ES-I3 (cell line): ENCODE measurements around the gene CTBP2.

Experiments used
- H3K36me3 ChIP-seq: 2 replicates; pipeline ENCODE4 v1.6.1; 2013; ENCODE audit warnings: mild to moderate bottlenecking, low read length, control low read depth, moderate library complexity; ENCODE audit not compliant: insufficient read depth
- H3K4me1 ChIP-seq: 2 replicates; pipeline ENCODE4 v1.6.1; 2013; ENCODE audit warnings: mild to moderate bottlenecking, control low read depth, low read length; ENCODE audit not compliant: insufficient read depth
- H3K9ac ChIP-seq: 2 replicates; pipeline ENCODE4 v1.6.1; 2013; ENCODE audit warnings: low read depth, mild to moderate bottlenecking, low read length, moderate library complexity
- H3K9me3 ChIP-seq: 2 replicates; pipeline ENCODE4 v1.6.1; 2013; ENCODE audit warnings: mild to moderate bottlenecking, low read length, moderate library complexity; ENCODE audit not compliant: control insufficient read depth, insufficient read depth

The CTBP2 gene

DNA sequence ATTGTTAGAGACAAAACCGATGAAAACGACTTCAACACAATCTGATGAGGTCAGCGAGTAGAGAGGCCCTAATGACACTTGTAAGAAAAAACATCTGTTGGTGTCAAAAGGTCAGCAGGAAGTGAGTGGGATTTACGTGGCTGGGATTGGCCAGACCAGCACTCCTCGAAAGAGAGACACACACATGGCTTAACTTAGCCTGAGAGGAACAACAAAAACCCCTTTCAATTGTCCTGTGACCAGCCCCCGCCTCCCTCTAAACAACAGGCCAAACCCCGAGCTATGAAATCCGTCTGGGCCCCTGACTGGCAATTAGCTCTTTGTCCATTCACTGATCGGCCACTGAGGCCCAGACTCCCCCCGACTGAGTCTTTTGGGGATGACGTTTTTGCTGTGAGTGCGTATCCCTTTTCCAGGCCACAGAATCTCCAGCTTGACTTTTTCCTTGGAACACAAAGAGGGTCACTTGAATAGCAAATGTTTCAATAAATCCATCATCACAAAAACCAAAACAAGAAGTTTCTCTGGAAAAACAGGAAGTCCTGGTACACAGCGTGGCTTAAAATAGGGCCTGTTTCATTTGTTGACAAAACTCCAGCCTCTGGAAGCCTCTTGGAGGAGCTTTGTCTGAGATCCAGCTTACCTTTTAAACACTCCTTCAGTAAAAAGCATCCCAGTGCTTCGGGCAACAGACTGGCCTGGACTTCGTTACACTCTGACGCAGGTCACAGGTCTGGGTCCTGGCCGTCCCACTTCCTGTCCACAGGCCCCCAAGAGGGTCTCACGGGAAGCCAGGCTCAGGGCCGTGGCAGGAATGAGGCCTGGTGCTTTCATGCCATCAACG, 103.0 kb downstream of the CTBP2 start:
- H3K9me3 ChIP-seq, result no peaks in the 10 kb centered on the region
- H3K4me1 ChIP-seq, result no peaks in the 10 kb centered on the region; the same call in 1 of the 2 replicates
- H3K36me3 ChIP-seq, result peaks cover 8% of the 10 kb centered on the region
- H3K9ac ChIP-seq, result no peak overlapping the region

DNA sequence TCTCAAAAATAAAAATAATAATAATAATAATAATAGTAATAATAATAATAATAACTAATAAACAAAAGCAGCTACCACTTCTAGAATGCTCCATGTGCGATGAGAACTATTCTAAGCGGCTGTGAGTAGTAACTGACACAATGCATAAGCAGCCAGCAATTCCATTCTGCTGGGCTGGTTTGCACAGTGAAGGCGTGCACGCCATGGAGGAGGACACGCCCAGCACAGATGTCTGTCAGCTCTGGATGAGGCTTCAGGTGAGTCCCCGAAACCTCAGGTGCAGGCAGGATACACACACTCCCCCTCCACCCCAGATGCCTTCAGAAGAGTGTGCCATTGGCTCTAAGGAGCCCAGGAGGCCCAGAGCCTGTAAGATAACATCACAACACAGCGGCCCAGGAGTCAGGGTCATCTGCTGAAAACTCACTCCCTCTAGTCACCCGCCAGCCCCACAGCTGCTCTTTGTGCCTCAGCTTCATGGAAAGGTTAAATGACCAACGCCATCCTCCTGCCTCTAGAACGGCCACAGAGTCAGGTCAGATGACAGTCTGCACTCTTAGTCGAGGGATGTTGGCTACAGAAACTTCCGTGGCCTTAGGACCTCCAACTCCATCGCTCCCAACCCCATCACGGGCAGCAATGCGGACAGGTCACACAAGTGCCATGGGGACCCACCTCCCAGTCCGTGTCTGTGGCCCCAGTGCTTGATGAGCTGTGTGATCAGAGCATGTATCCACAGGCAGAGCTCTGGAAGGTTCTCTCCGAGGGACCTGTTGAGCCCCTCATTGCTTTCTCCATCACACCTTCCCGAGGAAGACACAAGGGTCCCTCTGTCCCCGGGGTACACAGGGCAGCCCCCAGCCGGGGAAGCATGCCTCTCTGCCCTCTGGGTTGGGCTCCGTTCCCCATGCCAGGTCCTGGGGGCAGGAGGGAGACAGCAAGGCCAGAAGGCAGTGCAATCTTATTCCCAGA, 103.9 kb downstream of the CTBP2 start:
- Histone ChIP-seq H3K36me3 (peaks cover 8% of the 10 kb centered on the region), H3K4me1 (no peaks in the 10 kb centered on the region; the same call in 1 of the 2 replicates), H3K9me3 (no peaks in the 10 kb centered on the region), H3K9ac (no peak overlapping the region)

DNA sequence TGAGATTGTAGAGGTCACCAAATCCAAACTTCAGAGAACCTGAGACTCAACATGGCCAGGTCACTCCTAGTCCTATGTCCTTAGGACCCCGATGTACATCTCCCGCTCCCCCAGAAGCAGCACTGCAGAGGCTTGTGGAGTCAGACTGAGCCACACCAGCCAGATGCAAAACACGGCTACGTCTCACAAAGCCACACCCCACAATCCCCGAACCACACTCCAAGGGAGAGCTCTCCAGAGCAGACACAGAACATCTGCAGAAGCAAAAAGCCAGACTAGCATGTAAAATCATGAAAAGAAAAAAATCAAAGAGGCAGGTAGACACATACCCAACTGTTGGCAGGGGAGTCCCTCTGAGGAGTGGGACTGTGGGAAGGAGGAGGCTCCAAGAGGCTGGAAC, 104.9 kb downstream of the CTBP2 start:
- Histone ChIP-seq H3K4me1 (peaks cover 5% of the 10 kb centered on the region), H3K36me3 (peaks cover 8% of the 10 kb centered on the region), H3K9me3 (no peaks in the 10 kb centered on the region), H3K9ac (no peak overlapping the region)

DNA sequence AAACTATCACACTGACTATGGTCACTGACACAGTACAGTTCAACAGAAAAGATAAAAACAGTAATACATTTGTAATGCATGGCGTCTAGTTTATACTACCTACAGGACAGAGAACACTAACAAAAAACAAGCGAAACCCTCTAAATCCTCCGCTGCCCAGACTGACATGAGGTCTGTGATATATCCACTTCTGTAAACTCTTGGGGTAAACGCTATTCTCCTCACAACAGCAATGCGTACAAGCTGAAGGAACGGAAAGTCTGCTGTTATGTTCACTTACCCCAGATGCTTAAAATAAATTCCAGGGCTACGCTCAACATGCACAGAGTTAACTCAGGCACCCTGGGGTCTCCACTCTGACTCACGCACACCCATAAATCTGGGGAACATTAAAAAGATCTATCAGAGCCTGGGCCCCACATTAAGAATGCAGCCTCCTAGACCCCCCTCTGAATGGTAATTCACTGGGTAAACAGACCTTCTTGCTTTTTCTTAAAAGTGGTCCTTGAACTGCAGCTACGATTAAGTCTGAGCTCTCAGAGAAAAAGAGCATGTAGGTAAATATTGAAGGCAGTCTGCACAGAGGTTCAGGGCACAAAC, 105.6 kb downstream of the CTBP2 start:
- Histone ChIP-seq H3K9ac (no peak overlapping the region), H3K9me3 (no peaks in the 10 kb centered on the region), H3K4me1 (peaks cover 5% of the 10 kb centered on the region)

DNA sequence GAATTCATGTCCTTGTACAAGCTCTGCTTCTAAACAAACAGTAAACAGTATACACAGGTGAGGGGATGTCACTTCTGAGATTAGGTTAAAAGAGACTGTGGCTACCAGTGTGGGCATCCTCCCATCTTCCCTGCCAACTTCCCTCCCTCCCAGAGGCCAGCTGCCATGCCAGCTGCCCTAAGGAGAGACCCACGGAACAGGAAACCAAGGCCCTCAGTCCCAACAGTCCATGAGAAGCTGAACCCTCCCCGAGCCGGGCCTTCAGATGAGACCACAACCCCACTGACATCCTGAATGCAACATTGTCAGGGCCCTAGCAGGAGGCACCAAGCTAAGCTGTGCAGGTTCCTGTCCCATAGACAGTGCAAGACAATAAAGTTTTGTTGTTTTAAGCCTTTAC, 106.1 kb downstream of the CTBP2 start:
- no peaks in the 10 kb centered on the region for H3K9me3 ChIP-seq
- H3K4me1 ChIP-seq, result peaks cover 8% of the 10 kb centered on the region
- H3K36me3 ChIP-seq, result peaks cover 8% of the 10 kb centered on the region
- no peak overlapping the region for H3K9ac ChIP-seq

More for the DNA sequence above, 105.6 kb downstream of the CTBP2 start:
- H3K36me3 ChIP-seq, result peaks cover 8% of the 10 kb centered on the region

DNA sequence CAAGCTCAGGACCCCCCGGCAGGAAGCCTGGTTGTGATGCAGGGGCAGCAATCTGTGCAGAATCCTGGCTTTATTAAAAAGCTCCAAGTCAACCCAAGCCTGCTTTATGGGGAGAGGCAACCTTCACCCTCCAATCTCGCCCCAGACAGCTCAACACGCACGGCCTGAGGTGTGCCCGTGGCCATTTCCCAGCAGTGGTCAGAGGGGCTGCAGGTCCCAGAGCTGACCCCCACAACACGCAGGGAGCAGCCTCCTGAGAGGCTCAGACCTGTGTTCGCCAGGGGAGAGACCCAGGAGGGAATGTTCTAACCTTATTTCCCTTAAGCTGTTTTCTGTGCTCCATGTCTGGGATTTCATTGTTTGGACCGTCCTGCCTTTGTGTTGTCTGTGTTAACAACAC, 108.2 kb downstream of the CTBP2 start:
- Histone ChIP-seq H3K9me3 (no peaks in the 10 kb centered on the region), H3K36me3 (peaks cover 6% of the 10 kb centered on the region), H3K9ac (no peak overlapping the region), H3K4me1 (peaks cover 27% of the 10 kb centered on the region)

DNA sequence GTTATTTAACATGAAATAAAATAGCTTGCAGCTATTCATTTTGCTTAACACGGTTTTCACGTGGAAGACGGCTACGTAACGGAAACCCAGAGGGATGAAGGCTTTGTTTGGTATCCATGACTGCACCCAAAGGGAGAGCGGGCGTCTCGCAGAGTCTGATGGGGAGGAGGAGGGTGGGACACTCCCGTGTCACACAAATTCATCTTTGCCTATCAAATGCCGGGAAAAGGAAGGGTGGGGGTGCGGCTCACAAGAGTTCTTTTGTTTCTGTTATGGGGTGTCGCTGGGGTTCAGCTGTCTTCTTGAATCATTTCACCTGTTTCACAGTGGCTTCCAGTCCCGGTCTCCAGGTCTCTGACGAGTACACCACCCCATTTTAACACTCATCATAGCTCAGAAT, 110.0 kb downstream of the CTBP2 start:
- Histone ChIP-seq H3K9me3 (no peaks in the 10 kb centered on the region), H3K36me3 (peaks cover 3% of the 10 kb centered on the region), H3K9ac (no peak overlapping the region), H3K4me1 (peaks cover 43% of the 10 kb centered on the region)

DNA sequence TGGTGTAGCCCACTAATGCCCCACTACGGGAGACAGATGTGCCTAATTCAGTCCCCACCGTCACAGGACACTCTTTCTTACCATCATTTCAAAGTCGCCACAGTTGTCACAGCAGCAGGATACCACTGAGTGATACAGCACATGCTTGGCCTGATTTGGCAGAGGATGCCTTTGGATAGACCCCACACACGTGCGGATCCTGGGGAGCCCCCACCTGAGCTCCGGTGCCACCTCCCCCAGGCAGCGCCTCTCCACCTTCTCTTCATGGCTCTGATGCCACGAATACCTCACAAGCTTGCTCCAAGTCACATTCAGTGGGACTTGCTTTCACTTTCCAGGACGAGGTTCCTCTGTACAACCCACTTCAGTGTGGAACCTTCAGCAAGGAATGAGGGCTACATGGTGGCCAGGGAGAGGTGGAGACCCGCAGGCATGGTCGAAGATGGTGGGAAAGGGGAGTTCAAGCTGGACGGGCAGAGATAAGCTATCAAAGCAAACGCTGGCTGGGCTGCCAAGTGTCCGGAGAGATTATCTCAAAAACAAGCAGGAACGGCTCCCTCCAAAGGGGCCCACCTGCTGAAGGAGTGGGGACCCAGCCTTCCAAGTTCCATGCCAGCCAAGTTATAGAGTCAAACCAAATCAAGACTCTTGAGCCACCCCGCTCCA, 111.0 kb downstream of the CTBP2 start:
- Histone ChIP-seq H3K36me3 (peaks cover 3% of the 10 kb centered on the region), H3K4me1 (peaks cover 53% of the 10 kb centered on the region)

DNA sequence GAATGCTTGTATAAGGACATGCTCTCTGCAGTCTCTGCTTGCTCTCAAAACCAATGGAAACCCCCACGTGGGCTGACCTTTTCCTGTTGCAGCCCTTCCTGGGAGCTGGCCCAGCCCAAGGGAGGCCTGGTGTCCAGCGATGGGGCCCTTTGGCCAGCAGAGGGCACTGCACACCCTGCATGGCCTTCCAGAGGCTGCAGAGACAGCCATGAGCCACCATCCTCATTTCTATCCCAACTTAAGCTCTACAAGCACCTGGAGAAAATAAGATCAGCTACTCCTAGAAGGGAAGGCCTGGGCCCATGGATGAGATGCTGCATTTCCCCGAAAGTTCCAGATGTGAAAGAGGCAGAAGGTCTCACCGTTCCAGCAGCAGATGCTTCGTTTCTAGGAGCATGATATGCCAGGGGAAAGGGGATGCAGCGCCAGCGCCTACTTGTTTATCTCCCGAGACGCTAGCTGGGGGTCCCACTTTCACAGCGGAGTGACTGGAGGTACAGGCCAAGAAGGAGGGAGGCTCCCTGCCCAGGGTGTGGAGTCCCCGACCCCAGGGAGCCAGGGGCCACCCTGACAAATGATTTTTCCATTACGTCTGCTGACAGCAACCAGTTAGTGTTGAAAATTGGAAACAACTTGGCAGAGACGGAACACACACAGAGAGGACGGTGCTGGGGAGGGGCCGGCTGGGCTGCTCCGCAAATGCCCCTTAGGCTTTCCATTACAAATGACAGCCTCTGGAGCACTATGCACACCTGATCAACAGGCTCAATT, 112.1 kb downstream of the CTBP2 start:
- Histone ChIP-seq H3K36me3 (peaks cover 3% of the 10 kb centered on the region), H3K9me3 (no peaks in the 10 kb centered on the region), H3K4me1 (peaks cover 56% of the 10 kb centered on the region), H3K9ac (no peak overlapping the region)

More for the DNA sequence above, 111.0 kb downstream of the CTBP2 start:
- Histone ChIP-seq H3K9me3 (no peaks in the 10 kb centered on the region), H3K9ac (no peak overlapping the region)

DNA sequence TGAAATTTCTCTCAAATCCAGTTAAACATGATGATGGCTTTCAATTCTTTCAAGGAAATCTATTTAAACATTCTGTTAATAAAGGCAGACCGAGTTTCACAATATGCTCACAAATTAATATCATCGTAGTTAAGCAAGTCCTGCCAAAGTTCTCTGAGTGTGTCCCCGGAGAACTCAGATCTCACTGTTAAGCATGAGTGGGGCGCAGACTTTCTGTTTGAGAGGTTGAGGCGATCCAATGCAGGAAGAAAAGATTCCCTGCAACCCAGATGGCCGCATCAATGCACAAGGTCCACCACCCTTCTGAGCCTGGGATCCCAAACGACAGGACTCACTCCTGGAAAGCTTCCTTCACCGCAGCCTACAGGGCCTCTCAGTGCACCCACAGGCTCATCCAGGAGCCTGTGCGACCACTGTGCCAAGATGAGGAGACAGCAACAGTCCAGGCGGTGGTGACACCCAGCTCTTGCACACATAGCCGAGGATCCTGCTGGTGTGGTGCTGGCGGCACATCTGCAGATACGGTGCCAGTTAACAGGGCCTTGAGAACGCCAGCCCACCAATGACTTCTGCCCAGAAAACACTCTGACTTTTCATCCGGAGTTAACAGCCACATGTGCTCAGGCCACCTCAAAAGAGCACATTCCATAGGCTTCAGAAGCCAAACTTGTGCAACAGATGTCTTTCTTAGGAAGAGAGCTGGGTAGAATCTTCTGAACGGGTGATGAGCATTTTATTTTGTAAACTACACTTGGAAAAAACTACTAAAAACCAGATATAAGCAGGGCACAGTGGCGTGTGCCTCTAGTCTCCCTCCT, 116.3 kb downstream of the CTBP2 start:
- Histone ChIP-seq H3K4me1 (peaks cover 78% of the 10 kb centered on the region), H3K36me3 (peaks cover 3% of the 10 kb centered on the region; the same call in 1 of the 2 replicates), H3K9ac (no peak overlapping the region), H3K9me3 (no peaks in the 10 kb centered on the region)

DNA sequence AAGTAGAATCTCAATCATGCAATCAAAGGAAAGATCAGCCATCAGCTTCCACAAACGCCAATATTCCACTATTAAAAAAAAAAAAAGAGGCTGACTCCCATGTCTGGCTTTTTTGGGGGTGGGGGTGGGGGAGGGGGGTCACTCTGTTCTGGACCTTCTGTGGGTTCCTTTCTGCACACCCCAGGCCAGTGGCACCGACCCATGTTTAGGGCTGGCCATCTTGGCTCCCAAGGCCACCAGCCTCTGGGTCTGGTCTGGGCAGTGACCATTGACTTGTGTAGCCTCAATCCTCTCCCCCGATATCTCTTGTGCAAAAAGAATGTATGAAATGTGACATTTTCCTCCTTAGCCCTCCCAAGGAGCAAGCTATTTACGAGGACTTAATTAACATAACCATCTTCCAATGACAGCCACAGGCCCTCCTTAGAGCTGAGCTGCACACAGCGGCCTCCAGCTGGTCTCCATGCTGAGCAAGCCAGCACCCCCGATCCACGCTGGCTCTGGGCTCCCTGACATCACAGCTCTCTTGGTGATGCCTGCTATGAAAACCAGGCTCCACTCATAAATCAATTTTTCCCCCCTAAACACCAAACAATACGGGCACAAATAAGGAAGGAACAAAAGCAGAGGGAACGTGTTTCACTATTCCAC, 118.4 kb downstream of the CTBP2 start:
- H3K36me3 ChIP-seq, result peaks cover 9% of the 10 kb centered on the region
- no peaks in the 10 kb centered on the region for H3K9me3 ChIP-seq
- peaks cover 78% of the 10 kb centered on the region for H3K4me1 ChIP-seq
- no peak overlapping the region for H3K9ac ChIP-seq

DNA sequence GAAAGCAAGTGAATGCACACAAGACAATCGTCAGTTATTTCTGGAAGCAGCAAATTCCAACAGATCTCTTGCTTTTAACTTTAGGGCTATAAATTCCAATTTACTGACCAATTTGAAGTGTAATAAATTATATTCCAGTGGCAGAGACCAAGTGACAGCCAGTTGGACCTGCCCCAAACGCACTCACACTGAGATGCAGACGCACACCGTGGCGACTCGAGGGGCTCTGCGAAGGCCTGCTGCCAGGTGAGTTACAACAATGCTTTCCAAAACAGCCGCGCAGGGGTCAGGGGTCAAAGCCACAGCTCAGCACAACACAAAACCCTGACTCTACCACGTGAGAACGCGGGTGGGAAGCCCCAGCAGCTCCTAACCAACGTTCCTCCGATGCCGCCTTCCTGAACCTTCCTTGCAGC, 121.0 kb downstream of the CTBP2 start:
- peaks cover 63% of the 10 kb centered on the region for H3K4me1 ChIP-seq

More for the DNA sequence above, 121.0 kb downstream of the CTBP2 start:
- Histone ChIP-seq H3K9me3 (no peaks in the 10 kb centered on the region), H3K36me3 (peaks cover 6% of the 10 kb centered on the region), H3K9ac (no peak overlapping the region)
